ENCODE data around the gene HHIP.
"Not testable (repeated sequence)": the region's sequence is repeated elsewhere in the genome, so short reads cannot be mapped to it uniquely, and the experiment has no call there.

The HHIP gene

GRCh38 chr4:144757969-144758368 is 112.0 kb downstream of the HHIP start:
- no peak for DNase-seq (ENCODE audit: low read depth)

GRCh38 chr4:144768809-144769208 is 122.9 kb downstream of the HHIP start:
- not testable (repeated sequence) for DNase-seq (ENCODE audit: low read depth)

GRCh38 chr4:144778364-144778763 is 132.4 kb downstream of the HHIP start:
- no peak for DNase-seq (ENCODE audit: low read depth)

GRCh38 chr4:144782345-144782744 is 136.4 kb downstream of the HHIP start:
- DNase-seq (ENCODE audit: low read depth): no peak

GRCh38 chr4:144785961-144786360 is 140.0 kb downstream of the HHIP start:
- DNase-seq (ENCODE audit: low read depth): no peak

GRCh38 chr4:144787365-144788258 is 141.7 kb downstream of the HHIP start:
- no peak for DNase-seq (ENCODE audit: low read depth)

- DNase-seq (ENCODE audit: low read depth): no peak
These were observed 142.5 kb downstream of the HHIP start for GRCh38 chr4:144788469-144788868.

GRCh38 chr4:144791933-144792332 is 146.0 kb downstream of the HHIP start:
- DNase-seq (ENCODE audit: low read depth): not testable (repeated sequence)
